ENCODE data around the gene KRT78.
A peak's percentile ranks its signal among the peaks of the same experiment; 100 is the strongest.

The KRT78 gene

DNA sequence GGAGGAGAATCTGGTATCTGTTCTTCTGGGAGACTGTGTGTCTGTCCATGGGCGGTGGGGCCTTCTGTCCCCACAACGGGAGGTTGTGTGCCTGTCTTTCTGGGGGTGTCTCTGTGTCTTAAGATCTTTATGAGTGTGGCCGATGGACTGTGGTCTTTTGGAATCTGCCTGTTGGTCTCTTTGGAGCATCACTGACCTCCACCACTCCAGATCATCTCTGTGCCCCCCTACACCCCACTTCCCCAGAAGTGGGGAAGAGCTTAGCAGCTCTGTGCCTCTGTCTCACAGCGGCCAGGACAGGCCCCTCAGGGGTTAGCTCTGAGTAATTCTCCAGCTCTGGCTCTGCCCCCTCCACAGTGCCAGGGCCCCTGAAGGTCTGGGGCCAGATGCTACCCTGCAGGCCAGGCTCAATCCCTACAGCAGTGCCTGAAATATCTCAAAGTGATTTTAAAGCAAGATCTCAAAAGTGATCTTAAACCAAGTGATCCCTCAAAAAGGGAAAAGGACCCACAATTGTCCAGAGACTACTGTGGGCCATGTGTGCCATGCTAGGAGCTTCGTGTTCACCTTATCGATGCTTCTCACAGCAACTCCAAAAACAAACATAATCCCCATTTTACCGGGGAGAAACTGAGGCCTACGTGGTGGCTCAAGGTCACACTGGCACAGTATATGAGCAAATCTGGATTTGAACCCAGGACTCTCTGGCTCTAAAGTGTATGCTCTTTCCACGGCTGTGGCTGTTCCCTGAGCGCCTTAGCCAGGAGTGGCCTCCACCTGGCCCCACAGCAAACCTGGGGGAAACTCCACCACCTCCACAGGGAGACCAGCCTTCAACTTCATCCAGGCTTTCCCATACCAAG is 26.0 kb upstream of the KRT78 start:
- Mint-ChIP-seq H3K27ac (peak overlapping the region; percentile 17), H3K4me3 (peak overlapping the region; percentile 80), H3K36me3 (no peaks in the 10 kb centered on the region), H3K27me3 (no peaks in the 10 kb centered on the region), H3K4me1 (peaks cover 25% of the 10 kb centered on the region), H3K9me3 (no peaks in the 10 kb centered on the region)

- Mint-ChIP-seq H3K27me3 (no peaks in the 10 kb centered on the region), H3K9me3 (no peaks in the 10 kb centered on the region), H3K4me1 (peaks cover 28% of the 10 kb centered on the region), H3K27ac (no peak overlapping the region), H3K4me3 (peak overlapping the region; percentile 80), H3K36me3 (no peaks in the 10 kb centered on the region)
Measured at GRCh38 chr12:52873832-52874572, 25.2 kb upstream of the KRT78 start.

DNA sequence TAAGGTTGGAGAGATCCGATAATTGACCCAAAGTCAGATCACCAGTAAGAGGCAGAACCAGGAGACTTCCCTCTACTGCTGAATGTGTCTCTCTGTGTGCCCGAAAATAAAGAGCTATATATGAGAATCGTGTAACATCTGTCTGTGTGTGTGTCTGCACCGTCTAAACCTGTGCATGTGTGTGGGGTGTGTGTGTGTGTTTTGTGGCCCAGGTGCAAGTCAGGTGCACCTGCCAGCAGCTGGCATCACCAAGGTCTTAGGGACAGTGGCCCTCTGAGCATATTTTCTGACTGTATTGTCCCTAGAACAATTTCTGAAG is 24.7 kb upstream of the KRT78 start:
- H3K27me3 Mint-ChIP-seq = no peaks in the 10 kb centered on the region
- H3K4me1 Mint-ChIP-seq = peaks cover 33% of the 10 kb centered on the region
- peak overlapping the region; percentile 79 for H3K4me3 Mint-ChIP-seq
- H3K36me3 Mint-ChIP-seq = no peaks in the 10 kb centered on the region
- H3K27ac Mint-ChIP-seq = no peak overlapping the region
- no peaks in the 10 kb centered on the region for H3K9me3 Mint-ChIP-seq

- Mint-ChIP-seq H3K36me3 (no peaks in the 10 kb centered on the region), H3K27ac (peak overlapping the region; percentile 18), H3K4me1 (peaks cover 38% of the 10 kb centered on the region), H3K27me3 (no peaks in the 10 kb centered on the region), H3K9me3 (no peaks in the 10 kb centered on the region), H3K4me3 (peak overlapping the region; percentile 79)
Measured at GRCh38 chr12:52872644-52873389, 24.0 kb upstream of the KRT78 start.

DNA sequence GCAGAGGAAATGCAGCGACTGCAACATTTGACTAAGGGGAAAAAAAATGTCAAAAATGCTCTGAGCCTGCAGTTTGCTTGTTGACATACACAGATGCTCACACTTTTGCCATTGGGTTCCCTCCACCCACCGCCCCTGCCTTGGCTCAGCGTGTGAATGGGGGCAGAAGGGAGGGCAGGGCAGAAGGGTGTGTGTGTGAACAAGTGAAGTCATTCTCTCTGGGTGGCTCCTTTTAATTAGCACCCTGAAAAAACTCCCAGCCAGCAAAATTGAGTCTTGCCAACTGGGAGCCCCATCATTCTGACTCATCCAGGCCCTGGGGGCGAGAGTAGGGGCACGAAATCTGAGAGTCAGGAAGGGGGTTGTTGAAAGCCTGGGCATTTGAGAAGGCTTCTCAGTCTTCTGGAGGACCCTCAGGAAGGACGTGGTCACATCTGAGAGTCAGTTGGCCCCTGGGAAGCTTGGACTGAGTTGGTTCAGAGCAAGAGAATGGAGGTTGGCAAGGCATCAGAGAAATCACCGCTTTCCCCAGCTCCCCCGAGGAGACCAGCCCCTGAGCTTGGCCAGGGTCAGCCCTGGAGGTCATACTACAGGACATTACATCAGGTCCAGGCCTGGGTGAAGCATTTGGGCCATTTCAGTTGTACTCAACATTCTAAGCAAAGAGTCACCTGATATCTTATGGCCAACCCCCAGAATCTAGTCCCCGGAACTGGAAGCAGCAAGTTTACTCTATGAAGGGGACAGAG is 22.7 kb upstream of the KRT78 start:
- Mint-ChIP-seq H3K27ac (no peak overlapping the region), H3K27me3 (no peaks in the 10 kb centered on the region), H3K36me3 (no peaks in the 10 kb centered on the region), H3K4me3 (no peak overlapping the region), H3K9me3 (no peaks in the 10 kb centered on the region), H3K4me1 (peaks cover 49% of the 10 kb centered on the region)

DNA sequence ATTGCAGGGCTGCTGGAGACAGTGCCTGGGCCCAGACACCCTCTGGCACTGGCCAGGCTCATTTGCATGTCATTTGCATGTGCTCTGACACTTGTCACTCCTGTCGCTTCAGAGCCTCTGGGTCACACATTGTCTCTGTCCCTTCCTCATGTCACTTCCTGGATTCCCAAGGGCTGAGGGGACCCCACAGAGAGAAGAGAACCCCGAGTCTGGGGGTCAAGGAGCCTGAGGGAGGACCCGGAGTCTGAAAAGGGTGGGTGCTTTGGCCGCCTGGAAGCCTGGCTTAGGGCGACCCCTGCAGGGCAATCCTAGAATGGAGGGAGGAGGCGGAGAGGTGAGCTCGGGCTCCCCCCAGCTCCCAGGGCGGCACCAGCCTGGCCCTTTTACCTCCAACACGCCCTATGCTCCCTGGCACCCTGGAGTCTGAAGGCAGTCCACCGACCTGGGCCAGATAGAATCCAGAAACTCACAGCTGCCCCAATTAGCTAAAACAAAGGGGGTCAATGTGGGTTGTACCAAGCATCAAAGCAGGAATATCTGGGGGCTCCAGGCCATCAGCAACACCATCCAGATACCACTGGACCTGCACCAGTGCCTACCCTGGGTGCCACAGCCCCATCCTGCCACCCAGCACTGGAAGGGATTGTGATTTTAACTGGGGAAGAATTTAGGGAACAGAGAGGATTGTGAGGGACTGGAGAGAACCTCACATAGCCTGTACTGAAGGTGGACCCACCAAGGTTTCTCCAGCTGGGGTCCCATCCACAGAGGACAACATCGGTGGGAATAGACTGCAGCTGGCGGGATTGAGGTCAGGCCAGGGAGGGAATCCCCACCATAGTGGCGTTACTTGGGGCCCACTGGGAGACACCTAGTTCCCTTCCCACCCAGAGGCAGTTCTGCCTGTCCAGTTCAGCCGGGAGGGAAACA is 21.8 kb upstream of the KRT78 start:
- peaks cover 49% of the 10 kb centered on the region for H3K4me1 Mint-ChIP-seq

DNA sequence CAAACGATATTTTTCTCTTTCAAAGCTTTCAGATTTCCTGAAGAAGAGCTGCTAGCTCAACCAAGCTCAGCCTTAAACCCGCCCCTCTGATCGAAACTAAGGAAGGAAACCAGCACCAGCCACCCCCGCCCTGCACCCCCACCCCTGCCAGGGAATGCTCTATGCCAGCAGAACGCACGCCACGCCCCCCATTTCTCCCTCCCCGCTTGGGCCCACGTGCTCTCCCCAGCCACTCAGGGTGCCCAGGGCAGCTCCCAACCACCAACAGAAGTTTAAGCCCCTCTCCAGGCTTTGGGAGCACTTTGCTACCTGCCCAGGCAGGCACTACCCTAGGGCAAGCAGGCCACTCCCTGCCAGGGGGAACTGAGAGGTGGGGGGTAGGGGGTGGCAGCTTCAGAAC is 18.8 kb upstream of the KRT78 start:
- Mint-ChIP-seq H3K27ac (no peak overlapping the region), H3K27me3 (no peaks in the 10 kb centered on the region), H3K4me3 (peak overlapping the region; percentile 49), H3K36me3 (no peaks in the 10 kb centered on the region), H3K4me1 (peaks cover 34% of the 10 kb centered on the region), H3K9me3 (no peaks in the 10 kb centered on the region)

More for the DNA sequence above, 21.8 kb upstream of the KRT78 start:
- Mint-ChIP-seq H3K9me3 (no peaks in the 10 kb centered on the region), H3K27ac (no peak overlapping the region), H3K36me3 (no peaks in the 10 kb centered on the region), H3K4me3 (no peak overlapping the region), H3K27me3 (no peaks in the 10 kb centered on the region)

GRCh38 chr12:52867152-52867551 is 18.4 kb upstream of the KRT78 start:
- Mint-ChIP-seq H3K9me3 (no peaks in the 10 kb centered on the region), H3K4me1 (peaks cover 34% of the 10 kb centered on the region), H3K27ac (peak overlapping the region; percentile 31), H3K27me3 (no peaks in the 10 kb centered on the region), H3K4me3 (peak overlapping the region; percentile 46), H3K36me3 (no peaks in the 10 kb centered on the region)

- Mint-ChIP-seq H3K4me1 (peaks cover 35% of the 10 kb centered on the region), H3K27me3 (no peaks in the 10 kb centered on the region), H3K36me3 (no peaks in the 10 kb centered on the region), H3K9me3 (no peaks in the 10 kb centered on the region), H3K27ac (no peak overlapping the region), H3K4me3 (no peak overlapping the region)
Measured at GRCh38 chr12:52865090-52865944, 16.5 kb upstream of the KRT78 start.

- peaks cover 10% of the 10 kb centered on the region for H3K4me1 Mint-ChIP-seq
- no peak overlapping the region for H3K27ac Mint-ChIP-seq
- H3K9me3 Mint-ChIP-seq = no peaks in the 10 kb centered on the region
- H3K4me3 Mint-ChIP-seq = no peak overlapping the region
- H3K36me3 Mint-ChIP-seq = no peaks in the 10 kb centered on the region
- H3K27me3 Mint-ChIP-seq = no peaks in the 10 kb centered on the region
Measured at GRCh38 chr12:52862023-52862422, 13.2 kb upstream of the KRT78 start.

DNA sequence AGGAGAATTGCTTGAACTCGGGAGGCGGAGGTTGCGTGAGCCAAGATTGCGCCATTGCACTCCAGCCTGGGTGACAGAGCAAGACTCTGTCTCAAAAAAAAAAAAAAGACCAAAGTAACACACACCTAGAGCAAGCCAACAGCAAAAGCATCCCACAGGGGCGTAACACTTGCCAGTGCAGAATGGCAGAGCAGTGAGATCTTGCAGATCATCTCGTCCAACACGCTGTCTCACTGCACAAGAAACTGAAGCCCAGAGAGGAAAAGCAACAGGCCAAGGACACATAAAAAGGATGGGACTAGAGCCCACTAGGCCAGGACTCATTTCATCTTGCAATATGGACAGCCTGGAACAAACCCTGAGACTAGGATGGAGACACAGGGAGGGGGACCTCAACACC is 12.7 kb upstream of the KRT78 start:
- Mint-ChIP-seq H3K4me1 (peaks cover 7% of the 10 kb centered on the region), H3K4me3 (no peak overlapping the region), H3K36me3 (no peaks in the 10 kb centered on the region), H3K9me3 (no peaks in the 10 kb centered on the region), H3K27ac (no peak overlapping the region), H3K27me3 (no peaks in the 10 kb centered on the region)

GRCh38 chr12:52860102-52860823 is 11.5 kb upstream of the KRT78 start:
- no peaks in the 10 kb centered on the region for H3K27me3 Mint-ChIP-seq
- H3K4me1 Mint-ChIP-seq = peaks cover 7% of the 10 kb centered on the region
- no peak overlapping the region for H3K27ac Mint-ChIP-seq
- H3K9me3 Mint-ChIP-seq = no peaks in the 10 kb centered on the region
- H3K36me3 Mint-ChIP-seq = no peaks in the 10 kb centered on the region
- no peak overlapping the region for H3K4me3 Mint-ChIP-seq

DNA sequence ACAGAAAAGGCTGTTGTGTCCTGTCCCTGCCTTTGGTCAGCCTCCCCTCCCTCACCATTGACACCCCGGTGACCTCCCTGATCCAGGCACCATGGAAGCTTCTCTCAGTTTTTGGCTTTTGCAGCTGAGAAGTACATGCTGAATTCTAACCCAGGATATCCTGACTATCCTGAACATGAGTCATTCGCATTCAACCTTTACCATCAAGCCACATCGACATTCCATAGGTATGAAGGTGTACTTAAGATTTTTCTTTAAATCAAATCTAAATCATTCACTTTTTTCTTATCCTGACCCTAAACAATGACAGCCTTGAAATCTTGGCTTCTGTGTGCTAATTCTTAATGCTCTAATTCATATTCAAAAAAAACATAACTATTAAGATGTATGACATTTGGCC is 8.7 kb upstream of the KRT78 start:
- no peak overlapping the region for H3K4me3 Mint-ChIP-seq
- no peaks in the 10 kb centered on the region for H3K36me3 Mint-ChIP-seq
- H3K9me3 Mint-ChIP-seq = no peaks in the 10 kb centered on the region
- H3K27ac Mint-ChIP-seq = no peak overlapping the region
- peaks cover 7% of the 10 kb centered on the region for H3K4me1 Mint-ChIP-seq
- no peaks in the 10 kb centered on the region for H3K27me3 Mint-ChIP-seq
